Measurements from ENCODE around the gene SLC16A4. TPM values are rescaled to one million over a fixed set of nuclear protein-coding genes. Genes with fewer than 3 reads are reported as not detected.

SLC16A4 gene
- total and polyA plus RNA-seq, 2 of the 8 experiments (the other 6 are each of a cell fraction or from before 2014, with no cell fraction given) = 0.30 to 0.43 TPM

GRCh38 chr1:110337704-110338308 is 53.0 kb downstream of the SLC16A4 start (continued):
- no peak for TF ChIP-seq RNF2 (IDR thresholded peaks at IDR 0.05; ENCODE audit: borderline replicate concordance, low read depth, low read length, missing control alignments, poor library complexity, severe bottlenecking)
- no peak for TF ChIP-seq FOSL1 (IDR thresholded peaks at IDR 0.05; ENCODE audit: insufficient read depth, low read depth, low read length)
- no peak for TF ChIP-seq CHD2 (IDR thresholded peaks at IDR 0.05; ENCODE audit: low read length)
- 0 out of 2 replicates have a peak, but pooled peaks have one; percentile 18 for TF ChIP-seq TAF1 (IDR thresholded peaks at IDR 0.05; ENCODE audit: low read depth, low read length)
- TF ChIP-seq ATF3 (IDR thresholded peaks at IDR 0.05; ENCODE audit: insufficient read depth, low read depth, low read length) = no peak
- TF ChIP-seq SAP30 (IDR thresholded peaks at IDR 0.05; ENCODE audit: insufficient read depth, insufficient replicate concordance, low read length) = peak; percentile 59
- TF ChIP-seq JUND (IDR thresholded peaks at IDR 0.05; ENCODE audit: low read length) = no peak
- TF ChIP-seq CHD7 (IDR thresholded peaks at IDR 0.05; ENCODE audit: insufficient replicate concordance, low read length) = no peak

Data from H1 (cell line).